ENCODE data around the gene ADH1B. TPM values are rescaled to one million over a fixed set of nuclear protein-coding genes. Genes with fewer than 3 reads are reported as not detected.

The ADH1B gene
- total RNA-seq, 1 experiment from 2014 or later = 32.0 TPM

GRCh38 chr4:99275885-99276284 lies 45.3 kb downstream of the ADH1B start:
- Mint-ChIP-seq H3K4me1 (ENCODE audit: insufficient read depth, unreplicated experiment) (no peaks in the 10 kb centered on the region), H3K4me3 (ENCODE audit: unreplicated experiment) (no peak overlapping the region), H3K27me3 (ENCODE audit: insufficient read depth, unreplicated experiment) (no peaks in the 10 kb centered on the region), H3K27ac (ENCODE audit: low read depth, unreplicated experiment) (no peak overlapping the region), H3K36me3 (ENCODE audit: insufficient read depth, unreplicated experiment) (no peaks in the 10 kb centered on the region), H3K9me3 (ENCODE audit: unreplicated experiment) (no peaks in the 10 kb centered on the region)
- BruUV-seq (replicated peaks) = no TSS peak
- POLR2A ChIA-PET = interaction anchor here (1.0 kb wide), 1 partner anchor 14 kb away, joined by 3 read pairs; no protein-coding TSS in a partner anchor
- CTCF ChIA-PET = interaction anchor here (0.8 kb wide), 1 partner anchor 129 kb away, joined by 5 read pairs; no protein-coding TSS in a partner anchor
- TF ChIP-seq, protein P1, sequence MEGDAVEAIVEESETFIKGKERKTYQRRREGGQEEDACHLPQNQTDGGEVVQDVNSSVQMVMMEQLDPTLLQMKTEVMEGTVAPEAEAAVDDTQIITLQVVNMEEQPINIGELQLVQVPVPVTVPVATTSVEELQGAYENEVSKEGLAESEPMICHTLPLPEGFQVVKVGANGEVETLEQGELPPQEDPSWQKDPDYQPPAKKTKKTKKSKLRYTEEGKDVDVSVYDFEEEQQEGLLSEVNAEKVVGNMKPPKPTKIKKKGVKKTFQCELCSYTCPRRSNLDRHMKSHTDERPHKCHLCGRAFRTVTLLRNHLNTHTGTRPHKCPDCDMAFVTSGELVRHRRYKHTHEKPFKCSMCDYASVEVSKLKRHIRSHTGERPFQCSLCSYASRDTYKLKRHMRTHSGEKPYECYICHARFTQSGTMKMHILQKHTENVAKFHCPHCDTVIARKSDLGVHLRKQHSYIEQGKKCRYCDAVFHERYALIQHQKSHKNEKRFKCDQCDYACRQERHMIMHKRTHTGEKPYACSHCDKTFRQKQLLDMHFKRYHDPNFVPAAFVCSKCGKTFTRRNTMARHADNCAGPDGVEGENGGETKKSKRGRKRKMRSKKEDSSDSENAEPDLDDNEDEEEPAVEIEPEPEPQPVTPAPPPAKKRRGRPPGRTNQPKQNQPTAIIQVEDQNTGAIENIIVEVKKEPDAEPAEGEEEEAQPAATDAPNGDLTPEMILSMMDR (IDR thresholded peaks at IDR 0.05; ENCODE audit: unreplicated experiment) = no peak
- intact Hi-C loops (cut with micrococcal nuclease) = no loop called here
- DNase-seq (ENCODE audit: unreplicated experiment) = no peak

DNA sequence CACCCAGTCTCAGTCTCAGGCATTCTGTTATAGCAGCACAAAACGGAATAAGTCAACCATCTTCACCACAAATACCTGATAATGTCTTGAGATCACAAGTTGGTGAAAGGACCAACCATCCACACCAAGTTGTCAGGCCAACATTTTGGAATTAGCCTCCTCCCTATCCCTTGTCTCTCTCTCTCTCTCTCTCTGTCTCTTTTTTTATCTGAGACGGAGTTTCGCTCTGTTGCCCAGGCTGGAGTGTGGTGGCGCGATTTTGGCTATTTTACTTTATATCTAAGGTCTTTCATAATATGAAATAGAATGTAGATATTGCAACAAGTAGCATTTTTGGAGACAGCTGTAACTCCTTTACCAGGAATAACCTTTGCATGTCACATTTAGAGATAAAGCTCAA lies 46.2 kb downstream of the ADH1B start:
- ChIA-PET POLR2A (interaction anchor here (1.0 kb wide), 1 partner anchor 13 kb away, joined by 3 read pairs; no protein-coding TSS in a partner anchor), CTCF (no interaction called here)
- Mint-ChIP-seq H3K9me3 (ENCODE audit: unreplicated experiment) (no peaks in the 10 kb centered on the region), H3K4me1 (ENCODE audit: insufficient read depth, unreplicated experiment) (no peaks in the 10 kb centered on the region), H3K36me3 (ENCODE audit: insufficient read depth, unreplicated experiment) (no peaks in the 10 kb centered on the region), H3K4me3 (ENCODE audit: unreplicated experiment) (no peak overlapping the region), H3K27me3 (ENCODE audit: insufficient read depth, unreplicated experiment) (no peaks in the 10 kb centered on the region), H3K27ac (ENCODE audit: low read depth, unreplicated experiment) (no peak overlapping the region)
- no peak for DNase-seq (ENCODE audit: unreplicated experiment)
- TF ChIP-seq, protein P1 (IDR thresholded peaks at IDR 0.05; ENCODE audit: unreplicated experiment) = no peak
- no TSS peak for BruUV-seq (replicated peaks)
- intact Hi-C loops (cut with micrococcal nuclease) = no loop called here

DNA sequence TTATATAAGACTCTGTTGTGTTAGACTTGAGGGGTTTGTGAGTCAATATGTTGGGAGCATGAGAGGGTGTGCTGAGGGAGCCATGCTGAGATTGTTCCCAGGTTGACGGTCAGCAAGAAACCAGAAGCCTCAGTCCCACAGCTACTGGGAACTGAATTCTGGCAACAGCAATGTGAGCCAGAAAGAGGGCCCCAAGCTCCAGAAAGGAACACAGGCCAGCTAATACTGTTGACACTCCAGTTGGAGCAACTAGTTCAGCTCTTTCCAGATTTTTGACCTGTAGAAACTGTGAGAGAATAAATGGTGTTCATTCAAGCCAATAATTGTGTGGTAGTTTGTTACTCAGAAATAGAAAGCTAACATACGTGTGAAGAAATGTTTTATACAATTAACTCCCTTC lies 47.5 kb downstream of the ADH1B start:
- peaks cover 5% of the 10 kb centered on the region for H3K36me3 Mint-ChIP-seq (ENCODE audit: insufficient read depth, unreplicated experiment)
- TF ChIP-seq, protein P1 (IDR thresholded peaks at IDR 0.05; ENCODE audit: unreplicated experiment) = no peak

DNA sequence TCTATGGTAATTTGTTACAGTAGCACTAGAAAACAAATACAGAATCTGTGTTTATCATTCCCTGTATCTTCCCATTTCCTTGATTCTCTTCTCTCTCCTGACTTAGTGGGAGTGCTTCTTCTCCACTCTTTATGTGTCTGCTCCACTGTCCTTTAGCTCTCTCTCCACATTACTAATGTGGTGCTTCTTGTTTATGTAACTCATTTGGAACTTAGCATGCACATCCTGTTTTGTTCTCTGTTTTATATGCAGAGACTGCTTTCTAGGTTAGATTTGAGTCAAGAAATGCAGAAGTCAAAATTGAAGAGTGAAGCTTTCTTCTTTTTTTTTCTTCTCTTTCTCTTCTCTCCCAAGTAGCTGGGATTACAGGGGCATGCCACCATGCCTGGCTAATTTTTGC lies 56.3 kb downstream of the ADH1B start:
- no peak for DNase-seq (ENCODE audit: unreplicated experiment)
- H3K4me1 Mint-ChIP-seq (ENCODE audit: insufficient read depth, unreplicated experiment) = no peaks in the 10 kb centered on the region
- ChIA-PET CTCF (interaction anchor here (0.5 to 0.8 kb wide), 2 partner anchors 37 to 112 kb away, joined by 3 to 5 read pairs; no protein-coding TSS in a partner anchor), POLR2A (interaction anchor here (0.7 kb wide), 2 partner anchors 8 to 87 kb away, joined by 3 to 4 read pairs; no protein-coding TSS in a partner anchor)
- TF ChIP-seq, protein P1 (IDR thresholded peaks at IDR 0.05; ENCODE audit: unreplicated experiment) = no peak
- no peak overlapping the region for H3K4me3 Mint-ChIP-seq (ENCODE audit: unreplicated experiment)
- intact Hi-C loops (cut with micrococcal nuclease) = no loop called here
- H3K36me3 Mint-ChIP-seq (ENCODE audit: insufficient read depth, unreplicated experiment) = peaks cover 5% of the 10 kb centered on the region
- H3K27ac Mint-ChIP-seq (ENCODE audit: low read depth, unreplicated experiment) = no peak overlapping the region
- H3K27me3 Mint-ChIP-seq (ENCODE audit: insufficient read depth, unreplicated experiment) = no peaks in the 10 kb centered on the region
- peaks cover 8% of the 10 kb centered on the region for H3K9me3 Mint-ChIP-seq (ENCODE audit: unreplicated experiment)
- BruUV-seq (replicated peaks) = no TSS peak

More for the DNA sequence above, 47.5 kb downstream of the ADH1B start:
- Mint-ChIP-seq H3K9me3 (ENCODE audit: unreplicated experiment) (no peaks in the 10 kb centered on the region), H3K27ac (ENCODE audit: low read depth, unreplicated experiment) (no peak overlapping the region), H3K4me3 (ENCODE audit: unreplicated experiment) (no peak overlapping the region), H3K4me1 (ENCODE audit: insufficient read depth, unreplicated experiment) (no peaks in the 10 kb centered on the region), H3K27me3 (ENCODE audit: insufficient read depth, unreplicated experiment) (no peaks in the 10 kb centered on the region)
- no TSS peak for BruUV-seq (replicated peaks)
- ChIA-PET POLR2A (interaction anchor here (0.7 kb wide), 1 partner anchor 114 kb away, joined by 3 read pairs; no protein-coding TSS in a partner anchor), CTCF (no interaction called here)
- intact Hi-C loops (cut with micrococcal nuclease) = no loop called here
- no peak for DNase-seq (ENCODE audit: unreplicated experiment)

Other genes starting within 250 kb of the ADH1B start
- gene ADH5, start 232.6 kb downstream of the ADH1B start, total RNA-seq (2022) = 110 and 112 TPM in 2 replicates
- not detected in 2 replicates for gene ADH4, start 177.1 kb downstream of the ADH1B start, total RNA-seq (2022)
- not detected in 2 replicates for gene ADH6, start 102.2 kb downstream of the ADH1B start, total RNA-seq (2022)
- 0.21 TPM in 1 of 2 replicates, not detected in the other for gene ADH1A, start 30.4 kb downstream of the ADH1B start, total RNA-seq (2022)
- not detected in 2 replicates for gene ADH1C, start 31.3 kb upstream of the ADH1B start, total RNA-seq (2022)
- gene ADH7, start 113.9 kb upstream of the ADH1B start, total RNA-seq (2022) = not detected in 2 replicates
- not detected in 2 replicates for gene C4orf17, start 189.6 kb upstream of the ADH1B start, total RNA-seq (2022)
- 17.7 and 19.1 TPM in 2 replicates for gene TRMT10A, start 242.6 kb upstream of the ADH1B start, total RNA-seq (2022)